GM10248 (cell line): ENCODE results near the gene PTPRN2.

Experiments
- CTCF ChIA-PET: fragments of 300-600 bp; sonication (Branson Sonifier 250); formaldehyde crosslinking; extraction: SDS; loops from one replicate; lab custom pipeline; 2021; ENCODE audit warnings: antibody characterized with exemption; lab: Yijun Ruan, JAX
- POLR2A ChIA-PET: fragments of 350-650 bp; sonication (Branson Sonifier 250); formaldehyde crosslinking; extraction: SDS; loops from one replicate; lab custom pipeline; 2020; ENCODE audit warnings: antibody characterized with exemption; lab: Yijun Ruan, JAX
- DNase-seq: peaks from one replicate; pipeline ENCODE4 v3.0.0; 2012; ENCODE audit errors: extremely low spot score
- CTCF ChIP-seq: IDR thresholded peaks from 2 replicates; pipeline ENCODE4 v1.5.1; 2012; ENCODE audit warnings: mild to moderate bottlenecking, low read depth; ENCODE audit errors: extremely low read depth, missing control alignments, control extremely low read depth

The PTPRN2 gene

GRCh38 chr7:157609516-157609915 is 978.1 kb downstream of the PTPRN2 start:
- POLR2A ChIA-PET, result no interaction called here
- no peak for TF ChIP-seq CTCF
- CTCF ChIA-PET, result no interaction called here
- DNase-seq, result no peak

GRCh38 chr7:157607218-157607617 is 980.4 kb downstream of the PTPRN2 start:
- TF ChIP-seq CTCF, result no peak
- DNase-seq, result no peak
- ChIA-PET POLR2A (no interaction called here), CTCF (no interaction called here)

GRCh38 chr7:157606140-157606539 is 981.5 kb downstream of the PTPRN2 start:
- POLR2A ChIA-PET, result no interaction called here
- DNase-seq, result no peak
- no peak for TF ChIP-seq CTCF
- CTCF ChIA-PET, result no interaction called here

- ChIA-PET POLR2A (no interaction called here), CTCF (no interaction called here)
- no peak for DNase-seq
- TF ChIP-seq CTCF, result no peak
Observed at GRCh38 chr7:157605638-157606037, 982.0 kb downstream of the PTPRN2 start.

- DNase-seq, result no peak
- no peak for TF ChIP-seq CTCF
- POLR2A ChIA-PET, result no interaction called here
- CTCF ChIA-PET, result no interaction called here
Observed at GRCh38 chr7:157604661-157605381, 982.8 kb downstream of the PTPRN2 start.

- TF ChIP-seq CTCF, result no peak
- CTCF ChIA-PET, result no interaction called here
- no peak for DNase-seq
- POLR2A ChIA-PET, result no interaction called here
Observed at GRCh38 chr7:157603716-157604115, 983.9 kb downstream of the PTPRN2 start.

GRCh38 chr7:157603005-157603404 is 984.6 kb downstream of the PTPRN2 start:
- POLR2A ChIA-PET, result no interaction called here
- no peak for DNase-seq
- CTCF ChIA-PET, result no interaction called here
- no peak for TF ChIP-seq CTCF
